ENCODE results near the gene USP6NL.

Gene USP6NL

GRCh38 chr10:11589738-11590137, 21.7 kb downstream of the USP6NL start:
- Mint-ChIP-seq H3K27ac (no peak overlapping the region), H3K4me3 (no peak overlapping the region), H3K36me3 (ENCODE audit: low read depth) (peaks cover 3% of the 10 kb centered on the region), H3K27me3 (ENCODE audit: low read depth) (no peaks in the 10 kb centered on the region), H3K4me1 (ENCODE audit: low read depth) (no peaks in the 10 kb centered on the region), H3K9me3 (peaks cover 5% of the 10 kb centered on the region)

GRCh38 chr10:11588873-11589574, 22.4 kb downstream of the USP6NL start:
- H3K4me1 Mint-ChIP-seq (ENCODE audit: low read depth), result no peaks in the 10 kb centered on the region
- H3K27me3 Mint-ChIP-seq (ENCODE audit: low read depth), result no peaks in the 10 kb centered on the region
- H3K9me3 Mint-ChIP-seq, result peaks cover 10% of the 10 kb centered on the region
- H3K27ac Mint-ChIP-seq, result no peak overlapping the region
- peaks cover 3% of the 10 kb centered on the region for H3K36me3 Mint-ChIP-seq (ENCODE audit: low read depth)
- H3K4me3 Mint-ChIP-seq, result no peak overlapping the region

- H3K4me3 Mint-ChIP-seq, result no peak overlapping the region
- no peak overlapping the region for H3K27ac Mint-ChIP-seq
- peaks cover 3% of the 10 kb centered on the region for H3K36me3 Mint-ChIP-seq (ENCODE audit: low read depth)
- peaks cover 10% of the 10 kb centered on the region for H3K9me3 Mint-ChIP-seq
- H3K27me3 Mint-ChIP-seq (ENCODE audit: low read depth), result no peaks in the 10 kb centered on the region
- H3K4me1 Mint-ChIP-seq (ENCODE audit: low read depth), result no peaks in the 10 kb centered on the region
Observed at GRCh38 chr10:11587722-11588259, 23.7 kb downstream of the USP6NL start.

GRCh38 chr10:11586170-11586569, 25.3 kb downstream of the USP6NL start:
- Mint-ChIP-seq H3K9me3 (peaks cover 10% of the 10 kb centered on the region), H3K4me1 (ENCODE audit: low read depth) (peaks cover 5% of the 10 kb centered on the region), H3K4me3 (no peak overlapping the region), H3K27ac (no peak overlapping the region), H3K36me3 (ENCODE audit: low read depth) (peaks cover 3% of the 10 kb centered on the region), H3K27me3 (ENCODE audit: low read depth) (no peaks in the 10 kb centered on the region)

GRCh38 chr10:11581213-11581612, 30.2 kb downstream of the USP6NL start:
- peaks cover 3% of the 10 kb centered on the region for H3K36me3 Mint-ChIP-seq (ENCODE audit: low read depth)
- H3K27ac Mint-ChIP-seq, result no peak overlapping the region
- H3K27me3 Mint-ChIP-seq (ENCODE audit: low read depth), result no peaks in the 10 kb centered on the region
- H3K4me1 Mint-ChIP-seq (ENCODE audit: low read depth), result peaks cover 9% of the 10 kb centered on the region
- peaks cover 10% of the 10 kb centered on the region for H3K9me3 Mint-ChIP-seq
- no peak overlapping the region for H3K4me3 Mint-ChIP-seq

GRCh38 chr10:11579885-11580284, 31.6 kb downstream of the USP6NL start:
- peaks cover 9% of the 10 kb centered on the region for H3K4me1 Mint-ChIP-seq (ENCODE audit: low read depth)
- peaks cover 2% of the 10 kb centered on the region for H3K36me3 Mint-ChIP-seq (ENCODE audit: low read depth)
- H3K27me3 Mint-ChIP-seq (ENCODE audit: low read depth), result peaks cover under 1% of the 10 kb centered on the region
- no peak overlapping the region for H3K4me3 Mint-ChIP-seq
- no peak overlapping the region for H3K27ac Mint-ChIP-seq
- H3K9me3 Mint-ChIP-seq, result peaks cover 7% of the 10 kb centered on the region

GRCh38 chr10:11578802-11579255, 32.6 kb downstream of the USP6NL start:
- Mint-ChIP-seq H3K4me1 (ENCODE audit: low read depth) (peaks cover 9% of the 10 kb centered on the region), H3K27ac (no peak overlapping the region), H3K36me3 (ENCODE audit: low read depth) (no peaks in the 10 kb centered on the region)

GRCh38 chr10:11576092-11576809, 35.2 kb downstream of the USP6NL start:
- H3K4me3 Mint-ChIP-seq, result no peak overlapping the region
- peaks cover 15% of the 10 kb centered on the region for H3K27me3 Mint-ChIP-seq (ENCODE audit: low read depth)
- H3K9me3 Mint-ChIP-seq, result no peaks in the 10 kb centered on the region
- H3K36me3 Mint-ChIP-seq (ENCODE audit: low read depth), result no peaks in the 10 kb centered on the region
- no peak overlapping the region for H3K27ac Mint-ChIP-seq
- H3K4me1 Mint-ChIP-seq (ENCODE audit: low read depth), result peaks cover 5% of the 10 kb centered on the region

More at GRCh38 chr10:11578802-11579255, 32.6 kb downstream of the USP6NL start:
- Mint-ChIP-seq H3K9me3 (no peaks in the 10 kb centered on the region), H3K27me3 (ENCODE audit: low read depth) (peaks cover 10% of the 10 kb centered on the region), H3K4me3 (no peak overlapping the region)

GRCh38 chr10:11573497-11573896, 38.0 kb downstream of the USP6NL start:
- Mint-ChIP-seq H3K27ac (no peak overlapping the region), H3K36me3 (ENCODE audit: low read depth) (no peaks in the 10 kb centered on the region), H3K4me1 (ENCODE audit: low read depth) (no peaks in the 10 kb centered on the region), H3K27me3 (ENCODE audit: low read depth) (peaks cover 15% of the 10 kb centered on the region), H3K4me3 (no peak overlapping the region), H3K9me3 (no peaks in the 10 kb centered on the region)

- Mint-ChIP-seq H3K36me3 (ENCODE audit: low read depth) (no peaks in the 10 kb centered on the region), H3K4me1 (ENCODE audit: low read depth) (no peaks in the 10 kb centered on the region), H3K9me3 (no peaks in the 10 kb centered on the region), H3K4me3 (no peak overlapping the region), H3K27me3 (ENCODE audit: low read depth) (peaks cover 15% of the 10 kb centered on the region), H3K27ac (no peak overlapping the region)
Observed at GRCh38 chr10:11570751-11571150, 40.7 kb downstream of the USP6NL start.

- Mint-ChIP-seq H3K36me3 (ENCODE audit: low read depth) (no peaks in the 10 kb centered on the region), H3K27ac (no peak overlapping the region)
Observed at GRCh38 chr10:11569471-11569870, 42.0 kb downstream of the USP6NL start.

GRCh38 chr10:11568578-11568977, 42.9 kb downstream of the USP6NL start:
- H3K27me3 Mint-ChIP-seq (ENCODE audit: low read depth), result peaks cover 5% of the 10 kb centered on the region
- H3K36me3 Mint-ChIP-seq (ENCODE audit: low read depth), result no peaks in the 10 kb centered on the region
- no peaks in the 10 kb centered on the region for H3K9me3 Mint-ChIP-seq
- H3K27ac Mint-ChIP-seq, result no peak overlapping the region
- H3K4me1 Mint-ChIP-seq (ENCODE audit: low read depth), result no peaks in the 10 kb centered on the region
- no peak overlapping the region for H3K4me3 Mint-ChIP-seq

More at GRCh38 chr10:11569471-11569870, 42.0 kb downstream of the USP6NL start:
- H3K27me3 Mint-ChIP-seq (ENCODE audit: low read depth), result peaks cover 10% of the 10 kb centered on the region
- no peaks in the 10 kb centered on the region for H3K4me1 Mint-ChIP-seq (ENCODE audit: low read depth)
- H3K9me3 Mint-ChIP-seq, result no peaks in the 10 kb centered on the region
- H3K4me3 Mint-ChIP-seq, result no peak overlapping the region

- Mint-ChIP-seq H3K9me3 (no peaks in the 10 kb centered on the region), H3K27ac (no peak overlapping the region), H3K36me3 (ENCODE audit: low read depth) (no peaks in the 10 kb centered on the region), H3K27me3 (ENCODE audit: low read depth) (no peaks in the 10 kb centered on the region), H3K4me3 (no peak overlapping the region), H3K4me1 (ENCODE audit: low read depth) (no peaks in the 10 kb centered on the region)
Observed at GRCh38 chr10:11564741-11565140, 46.7 kb downstream of the USP6NL start.

GRCh38 chr10:11563936-11564335, 47.5 kb downstream of the USP6NL start:
- H3K9me3 Mint-ChIP-seq, result no peaks in the 10 kb centered on the region
- H3K27me3 Mint-ChIP-seq (ENCODE audit: low read depth), result no peaks in the 10 kb centered on the region
- no peak overlapping the region for H3K4me3 Mint-ChIP-seq
- no peak overlapping the region for H3K27ac Mint-ChIP-seq
- no peaks in the 10 kb centered on the region for H3K36me3 Mint-ChIP-seq (ENCODE audit: low read depth)
- no peaks in the 10 kb centered on the region for H3K4me1 Mint-ChIP-seq (ENCODE audit: low read depth)

- Mint-ChIP-seq H3K4me3 (no peak overlapping the region), H3K27ac (no peak overlapping the region), H3K36me3 (ENCODE audit: low read depth) (no peaks in the 10 kb centered on the region), H3K9me3 (no peaks in the 10 kb centered on the region), H3K4me1 (ENCODE audit: low read depth) (no peaks in the 10 kb centered on the region), H3K27me3 (ENCODE audit: low read depth) (no peaks in the 10 kb centered on the region)
Observed at GRCh38 chr10:11562888-11563287, 48.6 kb downstream of the USP6NL start.
